HG03196 (cell line): ENCODE results near the gene ZNF169.
"Not testable (repeated sequence)": the region's sequence is repeated elsewhere in the genome, so short reads cannot be mapped to it uniquely, and the experiment has no call there.

Source experiments
- ATAC-seq: cut with Tn5 transposase; IDR thresholded peaks from one replicate; pipeline ENCODE4 v1.9.1; 2021; ENCODE audit not compliant: unreplicated experiment

Gene ZNF169

GRCh38 chr9:94341703-94342102 is 82.6 kb downstream of the ZNF169 start:
- ATAC-seq = not testable (repeated sequence)

- ATAC-seq = not testable (repeated sequence)
Observed at GRCh38 chr9:94347451-94347850, 88.4 kb downstream of the ZNF169 start.

- ATAC-seq = not testable (repeated sequence)
Observed at GRCh38 chr9:94348754-94349153, 89.7 kb downstream of the ZNF169 start.
